Measurements from ENCODE around the gene SCARB1.

- TF ChIP-seq CTCF (IDR thresholded peaks at IDR 0.05) (no peak), POLR2A (IDR thresholded peaks at IDR 0.05) (no peak), EP300 (IDR thresholded peaks at IDR 0.05) (no peak)
These were observed 121.0 kb downstream of the SCARB1 start for GRCh38 chr12:124742678-124743077.

All from tibial nerve (tissue), 4 donors.